Stomach (tissue), 4 donors: ENCODE data around the gene OR9G1.

Experiments used
- CTCF ChIP-seq, 7 experiments: fragments of 450-650 bp in 4 of 7; fragments of 200-600 bp in 3 of 7; sonication (generic) in 3 of 7; IDR thresholded peaks; one replicate each; pipeline ENCODE4 v1.5.1; 2016 to 2019; ENCODE audit warnings: antibody characterized with exemption in 7 of 7, control low read depth in 2 of 7, mild to moderate bottlenecking in 1 of 7
- EP300 ChIP-seq: sonication (generic); formaldehyde crosslinking; IDR thresholded peaks from one replicate; pipeline ENCODE4 v1.6.1; 2017; ENCODE audit warnings: antibody characterized with exemption
- POLR2A ChIP-seq, 4 donors: fragments of 450-650 bp; IDR thresholded peaks; one replicate each; pipeline ENCODE4 v1.6.1; 2016; ENCODE audit warnings: antibody characterized with exemption in 4 of 4, control low read depth in 2 of 4, mild to moderate bottlenecking in 1 of 4, moderate library complexity in 1 of 4
- POLR2AphosphoS5 ChIP-seq, 3 donors: sonication (generic); formaldehyde crosslinking; IDR thresholded peaks; one replicate each; pipeline ENCODE4 v1.6.1; 2016; ENCODE audit warnings: antibody characterized with exemption in 3 of 3

GRCh38 chr11:56740107-56740506, 41.2 kb downstream of the OR9G1 start:
- no peak for TF ChIP-seq CTCF (IDR thresholded peaks at IDR 0.05)
- no peak for TF ChIP-seq EP300
- no peak for TF ChIP-seq POLR2AphosphoS5 (IDR thresholded peaks at IDR 0.05)
- TF ChIP-seq POLR2A (IDR thresholded peaks at IDR 0.05) = no peak
